Thyroid gland (tissue), 4 donors: ENCODE data around the gene LIMK2. TPM values are rescaled to one million over a fixed set of nuclear protein-coding genes. Genes with fewer than 3 reads are reported as not detected.
A peak's percentile ranks its signal among the peaks of the same experiment; 100 is the strongest.

Experiments used
- DNase-seq, 2 donors: peaks; one replicate each; pipeline ENCODE4 v3.0.0-alpha.2; 2019
- H3K27ac ChIP-seq, 3 donors: fragments of 200-600 bp; sonication (generic); 1 replicate in 2 of 3; 2 replicates in 1 of 3; pipeline ENCODE4 v1.5.1; 2016 to 2019; ENCODE audit warnings: mild to moderate bottlenecking in 1 of 3, moderate library complexity in 1 of 3
- H3K27me3 ChIP-seq: fragments of 200-600 bp; sonication (generic); one replicate; pipeline ENCODE4 v1.5.1; 2019
- H3K36me3 ChIP-seq, 2 donors: fragments of 200-600 bp; sonication (generic); one replicate each; pipeline ENCODE4 v1.5.1; 2016 to 2019
- H3K4me1 ChIP-seq, 2 donors: fragments of 200-600 bp; sonication (generic); one replicate each; pipeline ENCODE4 v1.5.1; 2017 to 2019
- H3K4me3 ChIP-seq, 3 donors: fragments of 200-600 bp; sonication (generic); replicated peaks in 1 of 3; 1 replicate in 2 of 3; 2 replicates in 1 of 3; pipeline ENCODE4 v1.5.1; 2016; ENCODE audit warnings: mild to moderate bottlenecking in 1 of 3
- H3K9me3 ChIP-seq: fragments of 200-600 bp; sonication (generic); one replicate; pipeline ENCODE4 v1.5.1; 2017
- CTCF ChIP-seq, 6 experiments: fragments of 200-600 bp in 3 of 6; fragments of 450-650 bp in 3 of 6; sonication (generic) in 3 of 6; IDR thresholded peaks; one replicate each; pipeline ENCODE4 v1.5.1; 2016 to 2019; ENCODE audit warnings: antibody characterized with exemption in 6 of 6, mild to moderate bottlenecking in 2 of 6, inconsistent platforms in 1 of 6, moderate library complexity in 1 of 6
- POLR2A ChIP-seq, 2 donors: fragments of 450-650 bp; IDR thresholded peaks; one replicate each; pipeline ENCODE4 v1.6.1; 2017; ENCODE audit warnings: antibody characterized with exemption in 2 of 2, mild to moderate bottlenecking in 2 of 2, moderate library complexity in 1 of 2
- WGBS, 2 donors: methylation state at CpG; one replicate each; pipeline ENCODE4 v1.1.5; 2017; 5-methylcytosine and 5-hydroxymethylcytosine counted together
- intact Hi-C: fragments of 100-400 bp; cut with DNase I; formaldehyde crosslinking; loops from one replicate; pipeline ENCODE4 v1.15.1; 2023
- total RNA-seq, 4 donors: library from RNA; depleted of rRNA; stranded (reverse); fragments of >200 nt; gene quantifications; one replicate each; pipeline ENCODE4 v1.2.3, GENCODE V29; 2016

Gene LIMK2
- total RNA-seq, 4 donors from 2014 or later, result 85.0 to 123 (median 99.4) TPM

GRCh38 chr22:31272522-31273446 lies 60.7 kb downstream of the LIMK2 start:
- WGBS, 2 donors, result 63 to 68% methylated on average over 11 to 15 of the region's 15 CpGs
- intact Hi-C loops, result loop anchor here (5.0 kb wide), 1 partner anchor 60 kb away; the partner anchor contains the start of gene LIMK2
- Histone ChIP-seq H3K4me3 (no peak overlapping the region), H3K36me3 (peaks cover 24 to 28% of the 10 kb centered on the region in 2 donors), H3K27ac (peak overlapping the region; percentile 89 to 97 (median 90)), H3K27me3 (no peaks in the 10 kb centered on the region), H3K4me1 (peaks cover 60 to 65% of the 10 kb centered on the region in 2 donors), H3K9me3 (no peaks in the 10 kb centered on the region)
- peak; percentile 70 to 83 for DNase-seq
- TF ChIP-seq CTCF (IDR thresholded peaks at IDR 0.05) (peak; percentile 22 to 85 (median 68)), POLR2A (IDR thresholded peaks at IDR 0.05) (no peak)

- WGBS, 2 donors, result 33 to 50% methylated on average over 3 of the region's 3 CpGs
- H3K4me3 ChIP-seq, result no peak overlapping the region
- H3K27me3 ChIP-seq, result no peaks in the 10 kb centered on the region
- peak overlapping the region; percentile 89 to 97 (median 90) for H3K27ac ChIP-seq
- intact Hi-C loops, result loop anchor here (5.0 kb wide), 1 partner anchor 62 kb away; the partner anchor contains the start of gene LIMK2
- H3K9me3 ChIP-seq, result no peaks in the 10 kb centered on the region
- H3K4me1 ChIP-seq, result peaks cover 50 to 56% of the 10 kb centered on the region in 2 donors
- DNase-seq, result peak; percentile 74 to 78
- peaks cover 24 to 30% of the 10 kb centered on the region in 2 donors for H3K36me3 ChIP-seq
- no peak for TF ChIP-seq CTCF (IDR thresholded peaks at IDR 0.05)
- TF ChIP-seq POLR2A (IDR thresholded peaks at IDR 0.05), result peak in 1 of 2 donors; percentile 66
Observed at GRCh38 chr22:31274017-31274416, 61.9 kb downstream of the LIMK2 start.

GRCh38 chr22:31275018-31275417 lies 62.9 kb downstream of the LIMK2 start:
- TF ChIP-seq POLR2A (IDR thresholded peaks at IDR 0.05), result no peak
- H3K27ac ChIP-seq, result peak overlapping the region; percentile 80 to 90 (median 89)
- H3K4me1 ChIP-seq, result peaks cover 40 to 46% of the 10 kb centered on the region in 2 donors
- H3K9me3 ChIP-seq, result no peaks in the 10 kb centered on the region
- DNase-seq, result no peak
- no peaks in the 10 kb centered on the region for H3K27me3 ChIP-seq
- no peak overlapping the region for H3K4me3 ChIP-seq
- intact Hi-C loops, result no loop called here
- H3K36me3 ChIP-seq, result peaks cover 24 to 35% of the 10 kb centered on the region in 2 donors
- 80 to 90% methylated on average over 6 of the region's 6 CpGs for WGBS, 2 donors

- WGBS, 2 donors, result 74 to 95% methylated on average over 5 of the region's 5 CpGs
- no peak for DNase-seq
- H3K27ac ChIP-seq, result peak overlapping the region in 2 of 3 donors; percentile 89 to 90
- peaks cover 35 to 41% of the 10 kb centered on the region in 2 donors for H3K4me1 ChIP-seq
- TF ChIP-seq CTCF (IDR thresholded peaks at IDR 0.05), result no peak
- TF ChIP-seq POLR2A (IDR thresholded peaks at IDR 0.05), result no peak
- intact Hi-C loops, result no loop called here
- H3K4me3 ChIP-seq, result no peak overlapping the region
- no peaks in the 10 kb centered on the region for H3K9me3 ChIP-seq
- no peaks in the 10 kb centered on the region for H3K27me3 ChIP-seq
- H3K36me3 ChIP-seq, result peaks cover 24 to 35% of the 10 kb centered on the region in 2 donors
Observed at GRCh38 chr22:31275576-31275975, 63.5 kb downstream of the LIMK2 start.

- DNase-seq, result no peak
- no peak overlapping the region for H3K4me3 ChIP-seq
- H3K9me3 ChIP-seq, result no peaks in the 10 kb centered on the region
- no peak overlapping the region for H3K27ac ChIP-seq
- peaks cover 27 to 32% of the 10 kb centered on the region in 2 donors for H3K4me1 ChIP-seq
- TF ChIP-seq CTCF (IDR thresholded peaks at IDR 0.05) (no peak), POLR2A (IDR thresholded peaks at IDR 0.05) (no peak)
- intact Hi-C loops, result no loop called here
- WGBS, 2 donors, result 93 to 96% methylated on average over 17 to 49 of the region's 69 CpGs
- peaks cover 27 to 40% of the 10 kb centered on the region in 2 donors for H3K36me3 ChIP-seq
- no peaks in the 10 kb centered on the region for H3K27me3 ChIP-seq
Observed at GRCh38 chr22:31276426-31277167, 64.5 kb downstream of the LIMK2 start.
